Right cardiac atrium (tissue), 5 donors: Measurements from ENCODE around the gene RB1. TPM values are rescaled to one million over a fixed set of nuclear protein-coding genes. Genes with fewer than 3 reads are reported as not detected.

ENCODE experiments used
- ATAC-seq, 2 donors: fragments of 200-7000 bp; cut with Tn5 transposase; one replicate each; pipeline versions ENCODE4 v1.8.0 to v1.9.1; 2020; ENCODE audit warnings: moderate library complexity in 2 of 2, mild to moderate bottlenecking in 1 of 2
- DNase-seq, 3 donors: peaks; one replicate each; pipeline ENCODE4 v3.0.0-alpha.2; 2020
- H3K27ac ChIP-seq: one replicate; pipeline ENCODE4 v1.5.1; 2013; ENCODE audit warnings: mild to moderate bottlenecking, low read length, control low read depth, moderate library complexity
- H3K27me3 ChIP-seq: one replicate; pipeline ENCODE4 v1.6.1; 2013; ENCODE audit not compliant: control insufficient read depth, insufficient read depth
- H3K4me1 ChIP-seq: one replicate; pipeline ENCODE4 v1.6.1; 2013; ENCODE audit warnings: low read length; ENCODE audit not compliant: control insufficient read depth, insufficient read depth
- H3K4me3 ChIP-seq: one replicate; pipeline ENCODE4 v1.5.1; 2013; ENCODE audit warnings: low read length, control low read depth
- H3K9me3 ChIP-seq: one replicate; pipeline ENCODE4 v1.6.1; 2013; ENCODE audit warnings: low read length; ENCODE audit not compliant: control insufficient read depth
- WGBS: extraction: QIAGEN DNeasy Blood & Tissue Kit; methylation state at CpG from one replicate; pipeline ENCODE4 v1.1.7; 2013; 5-methylcytosine and 5-hydroxymethylcytosine counted together
- intact Hi-C, 4 donors: fragments of 100-400 bp; cut with DNase I; formaldehyde crosslinking; loops; one replicate each; pipeline versions ENCODE4 v1.11.0 to v1.14.0; 2022 to 2023
- polyA plus RNA-seq: library from polyadenylated mRNA; stranded (reverse); fragments of 200-250 nt; gene quantifications from one replicate; pipeline ENCODE4 v1.2.3, GENCODE V29; 2013
- total RNA-seq, 4 donors: library from RNA; stranded (reverse); fragmentation: NEBNext Ultra II Directional; extraction: Animal tissue kit (Norgen Biotek cat#: 25700); gene quantifications; one replicate each; pipeline ENCODE4 v1.2.1, GENCODE V29; 2021
- donor health status: healthy with polysubstance abuse.
- donor health status: DM: no; HTN: yes; CAD: no.
- donor health status: DM: no; HTN: no; CAD: no.
- donor health status: DM: no; HTN: yes; CAD: no; lungs with severe emphysema.
- donor health status: DM: yes; HTN: yes; CAD: no.

Gene RB1
- total and polyA plus RNA-seq, 5 donors = 12.3 to 29.0 (median 26.1) TPM

- DNase-seq (no peak), ATAC-seq (no peak)
- intact Hi-C loops = no loop called here
- H3K27ac ChIP-seq = no peak overlapping the region
- H3K9me3 ChIP-seq = no peaks in the 10 kb centered on the region
- no peaks in the 10 kb centered on the region for H3K4me1 ChIP-seq
- no peaks in the 10 kb centered on the region for H3K27me3 ChIP-seq
- H3K4me3 ChIP-seq = no peak overlapping the region
Observed at GRCh38 chr13:48486362-48486761, 182.8 kb downstream of the RB1 start.

- Histone ChIP-seq H3K4me1 (no peaks in the 10 kb centered on the region), H3K27me3 (no peaks in the 10 kb centered on the region), H3K9me3 (no peaks in the 10 kb centered on the region), H3K4me3 (no peak overlapping the region), H3K27ac (no peak overlapping the region)
- DNase-seq (no peak), ATAC-seq (no peak)
- intact Hi-C loops = no loop called here
- 87% methylated on average over 5 of the region's 5 CpGs for WGBS
Observed at GRCh38 chr13:48486836-48487235, 183.3 kb downstream of the RB1 start.

GRCh38 chr13:48487968-48488367 lies 184.4 kb downstream of the RB1 start:
- no peaks in the 10 kb centered on the region for H3K27me3 ChIP-seq
- no peaks in the 10 kb centered on the region for H3K9me3 ChIP-seq
- no peaks in the 10 kb centered on the region for H3K4me1 ChIP-seq
- DNase-seq (no peak), ATAC-seq (no peak)
- intact Hi-C loops = no loop called here
- no peak overlapping the region for H3K27ac ChIP-seq
- H3K4me3 ChIP-seq = no peak overlapping the region
- 98% methylated on average over 2 of the region's 2 CpGs for WGBS

GRCh38 chr13:48488995-48489394 lies 185.4 kb downstream of the RB1 start:
- Histone ChIP-seq H3K4me1 (peaks cover 5% of the 10 kb centered on the region), H3K27ac (no peak overlapping the region), H3K4me3 (no peak overlapping the region), H3K27me3 (no peaks in the 10 kb centered on the region), H3K9me3 (no peaks in the 10 kb centered on the region)
- intact Hi-C loops = no loop called here
- ATAC-seq = no peak
- DNase-seq = no peak

GRCh38 chr13:48489666-48490065 lies 186.1 kb downstream of the RB1 start:
- H3K4me3 ChIP-seq = no peak overlapping the region
- H3K27ac ChIP-seq = no peak overlapping the region
- DNase-seq (no peak), ATAC-seq (no peak)
- intact Hi-C loops = no loop called here
- no peaks in the 10 kb centered on the region for H3K9me3 ChIP-seq
- no peaks in the 10 kb centered on the region for H3K27me3 ChIP-seq
- H3K4me1 ChIP-seq = peaks cover 5% of the 10 kb centered on the region

GRCh38 chr13:48490241-48490640 lies 186.7 kb downstream of the RB1 start:
- Histone ChIP-seq H3K27me3 (no peaks in the 10 kb centered on the region), H3K4me3 (no peak overlapping the region), H3K9me3 (no peaks in the 10 kb centered on the region), H3K4me1 (peaks cover 5% of the 10 kb centered on the region), H3K27ac (no peak overlapping the region)
- no peak for ATAC-seq
- intact Hi-C loops = no loop called here
- WGBS = over 99% methylated on average over 3 of the region's 3 CpGs
- DNase-seq = no peak

- no peak for DNase-seq
Observed at GRCh38 chr13:48491423-48492095, 188.0 kb downstream of the RB1 start.

GRCh38 chr13:48492096-48492440 lies 188.5 kb downstream of the RB1 start:
- ATAC-seq (peak; percentile 25 to 38), DNase-seq (no peak)
- Histone ChIP-seq H3K27me3 (no peaks in the 10 kb centered on the region), H3K27ac (peak overlapping the region; percentile 92), H3K4me1 (peaks cover 5% of the 10 kb centered on the region), H3K4me3 (peak overlapping the region; percentile 43), H3K9me3 (no peaks in the 10 kb centered on the region)
- intact Hi-C loops = no loop called here
- 44% methylated on average over 1 of the region's 1 CpG for WGBS

More at GRCh38 chr13:48491423-48492095, 188.0 kb downstream of the RB1 start:
- ATAC-seq = no peak
- peaks cover 5% of the 10 kb centered on the region for H3K4me1 ChIP-seq
- intact Hi-C loops = no loop called here
- H3K4me3 ChIP-seq = no peak overlapping the region
- H3K27ac ChIP-seq = peak overlapping the region; percentile 92
- H3K27me3 ChIP-seq = no peaks in the 10 kb centered on the region
- H3K9me3 ChIP-seq = no peaks in the 10 kb centered on the region

- DNase-seq = peak; percentile 86 to 94 (median 94)
- Histone ChIP-seq H3K27ac (peak overlapping the region; percentile 92), H3K4me1 (peaks cover 5% of the 10 kb centered on the region), H3K27me3 (no peaks in the 10 kb centered on the region), H3K9me3 (no peaks in the 10 kb centered on the region), H3K4me3 (peak overlapping the region; percentile 43)
- peak; percentile 95 to 96 for ATAC-seq
- intact Hi-C loops = no loop called here
- WGBS = 10% methylated on average over 16 of the region's 16 CpGs
Observed at GRCh38 chr13:48492470-48493065, 189.0 kb downstream of the RB1 start.

GRCh38 chr13:48493066-48493765 lies 189.7 kb downstream of the RB1 start:
- ATAC-seq = peak; percentile 29 to 33
- 46% methylated on average over 4 of the region's 4 CpGs for WGBS
- Histone ChIP-seq H3K27ac (peak overlapping the region; percentile 18), H3K27me3 (no peaks in the 10 kb centered on the region), H3K4me1 (peaks cover 5% of the 10 kb centered on the region), H3K9me3 (no peaks in the 10 kb centered on the region), H3K4me3 (peak overlapping the region; percentile 43)
- intact Hi-C loops = no loop called here
- no peak for DNase-seq

- intact Hi-C loops = no loop called here
- no peak overlapping the region for H3K27ac ChIP-seq
- ATAC-seq (no peak), DNase-seq (no peak)
- no peaks in the 10 kb centered on the region for H3K9me3 ChIP-seq
- H3K4me1 ChIP-seq = peaks cover 5% of the 10 kb centered on the region
- no peaks in the 10 kb centered on the region for H3K27me3 ChIP-seq
- 72% methylated on average over 2 of the region's 2 CpGs for WGBS
- H3K4me3 ChIP-seq = no peak overlapping the region
Observed at GRCh38 chr13:48493851-48494250, 190.3 kb downstream of the RB1 start.
